Endodermal cell (in vitro differentiated cells): Measurements from ENCODE around the gene AMIGO2. TPM values are rescaled to one million over a fixed set of nuclear protein-coding genes. Genes with fewer than 3 reads are reported as not detected.

Experiments used
- DNase-seq: peaks from one replicate; pipeline ENCODE4 v3.0.0-alpha.2; 2017
- H3K27ac ChIP-seq: 2 replicates; pipeline ENCODE4 v1.5.1; 2013; ENCODE audit warnings: mild to moderate bottlenecking, low read depth, low read length, moderate library complexity
- H3K27me3 ChIP-seq: 2 replicates; pipeline ENCODE4 v1.6.1; 2013; ENCODE audit warnings: mild to moderate bottlenecking, low read length, moderate library complexity; ENCODE audit not compliant: insufficient read depth, control insufficient read depth, poor library complexity, severe bottlenecking
- H3K36me3 ChIP-seq: 2 replicates; pipeline ENCODE4 v1.7.0; 2013; ENCODE audit warnings: mild to moderate bottlenecking, low read length, moderate library complexity; ENCODE audit not compliant: control insufficient read depth, insufficient read depth
- H3K4me1 ChIP-seq: one replicate; pipeline ENCODE4 v1.7.0; 2013; ENCODE audit warnings: low read length; ENCODE audit not compliant: control insufficient read depth, insufficient read depth
- H3K4me3 ChIP-seq: 2 replicates; pipeline ENCODE4 v1.5.1; 2013; ENCODE audit warnings: mild to moderate bottlenecking, low read length, moderate library complexity
- H3K9ac ChIP-seq: 2 replicates; pipeline ENCODE4 v1.6.1; 2013; ENCODE audit warnings: mild to moderate bottlenecking, low read length, moderate library complexity; ENCODE audit not compliant: poor library complexity, severe bottlenecking; ENCODE audit errors: extremely low read depth
- H3K9me3 ChIP-seq: 2 replicates; pipeline ENCODE4 v1.6.1; 2013; ENCODE audit warnings: mild to moderate bottlenecking, low read length, moderate library complexity; ENCODE audit not compliant: control insufficient read depth
- H3K27ac Mint-ChIP-seq: 2 replicates; pipeline ENCODE4 v1.8.0; 2020; ENCODE audit warnings: mixed read lengths
- H3K27me3 Mint-ChIP-seq: 2 replicates; pipeline ENCODE4 v1.8.0; 2021; ENCODE audit warnings: mild to moderate bottlenecking, mixed read lengths; ENCODE audit not compliant: insufficient read depth
- H3K36me3 Mint-ChIP-seq: 2 replicates; pipeline ENCODE4 v1.8.0; 2020; ENCODE audit warnings: low read depth, mixed read lengths
- H3K4me1 Mint-ChIP-seq: 2 replicates; pipeline ENCODE4 v1.8.0; 2020; ENCODE audit warnings: mixed read lengths
- H3K4me3 Mint-ChIP-seq: 2 replicates; pipeline ENCODE4 v1.8.0; 2020; ENCODE audit warnings: mild to moderate bottlenecking, moderate library complexity, mixed read lengths
- H3K9me3 Mint-ChIP-seq: 2 replicates; pipeline ENCODE4 v1.8.0; 2020; ENCODE audit warnings: mild to moderate bottlenecking, mixed read lengths
- WGBS, 2 experiments: methylation state at CpG; one replicate each; pipeline versions ENCODE4 v1.1.5 to v1.1.7; 2013; ENCODE audit warnings: missing lambda C conversion rate in 2 of 2, mixed read lengths in 1 of 2; ENCODE audit not compliant: insufficient coverage in 1 of 2, insufficient read length in 1 of 2; 5-methylcytosine and 5-hydroxymethylcytosine counted together
- total RNA-seq, 2 donors: library from RNA; stranded (reverse); fragmentation: NEBNext Ultra II Directional in 1 of 2; extraction: Animal tissue kit (Norgen Biotek cat#: 25700) in 1 of 2; gene quantifications; 2 replicates in 1 of 2; 3 replicates in 1 of 2; pipeline ENCODE4 v1.2.1, GENCODE V29; 2021
- TF ChIP-seq, protein P1 (sequence below): fragments of 200-600 bp; sonication (generic); conservative IDR thresholded peaks from 2 replicates; pipeline ENCODE4 v1.5.0; 2021; ENCODE audit warnings: antibody characterized with exemption, mild to moderate bottlenecking

AMIGO2 gene
- total RNA-seq, 2 donors from 2014 or later: 6.4 to 7.8 TPM

DNA sequence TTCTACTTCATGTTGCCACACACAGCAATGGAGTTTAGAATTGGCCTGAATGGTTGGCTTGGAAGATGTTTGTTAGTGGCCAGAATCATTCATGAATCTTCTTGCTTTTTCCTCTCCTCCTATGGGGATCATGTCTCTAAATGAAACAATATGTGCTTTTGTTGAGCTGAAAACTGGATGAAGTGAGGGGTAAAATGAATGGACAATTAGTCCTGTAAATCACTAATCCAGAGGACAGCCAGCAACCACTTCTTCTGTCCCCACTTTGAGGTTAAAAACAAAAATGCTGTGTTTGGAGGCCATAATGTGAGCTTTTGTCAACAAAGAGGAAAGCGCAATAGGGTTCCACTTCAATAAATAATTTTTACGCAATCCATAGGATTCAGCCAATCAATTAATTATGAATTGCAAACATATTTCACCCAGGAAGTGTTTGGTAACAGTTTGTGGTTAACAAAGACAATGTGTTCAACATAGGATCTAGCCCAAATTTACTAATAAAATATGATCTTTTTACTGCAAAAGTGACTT, 30.3 kb upstream of the AMIGO2 start:
- DNase-seq: no peak
- Mint-ChIP-seq H3K9me3 (no peaks in the 10 kb centered on the region), H3K4me3 (no peak overlapping the region), H3K4me1 (peaks cover 20% of the 10 kb centered on the region), H3K27me3 (no peaks in the 10 kb centered on the region), H3K27ac (no peak overlapping the region), H3K36me3 (no peaks in the 10 kb centered on the region)
- Histone ChIP-seq H3K36me3 (no peaks in the 10 kb centered on the region), H3K27ac (no peak overlapping the region), H3K9ac (no peak overlapping the region), H3K27me3 (no peaks in the 10 kb centered on the region), H3K4me1 (peaks cover 7% of the 10 kb centered on the region), H3K4me3 (no peak overlapping the region), H3K9me3 (no peaks in the 10 kb centered on the region)
- TF ChIP-seq, protein P1, sequence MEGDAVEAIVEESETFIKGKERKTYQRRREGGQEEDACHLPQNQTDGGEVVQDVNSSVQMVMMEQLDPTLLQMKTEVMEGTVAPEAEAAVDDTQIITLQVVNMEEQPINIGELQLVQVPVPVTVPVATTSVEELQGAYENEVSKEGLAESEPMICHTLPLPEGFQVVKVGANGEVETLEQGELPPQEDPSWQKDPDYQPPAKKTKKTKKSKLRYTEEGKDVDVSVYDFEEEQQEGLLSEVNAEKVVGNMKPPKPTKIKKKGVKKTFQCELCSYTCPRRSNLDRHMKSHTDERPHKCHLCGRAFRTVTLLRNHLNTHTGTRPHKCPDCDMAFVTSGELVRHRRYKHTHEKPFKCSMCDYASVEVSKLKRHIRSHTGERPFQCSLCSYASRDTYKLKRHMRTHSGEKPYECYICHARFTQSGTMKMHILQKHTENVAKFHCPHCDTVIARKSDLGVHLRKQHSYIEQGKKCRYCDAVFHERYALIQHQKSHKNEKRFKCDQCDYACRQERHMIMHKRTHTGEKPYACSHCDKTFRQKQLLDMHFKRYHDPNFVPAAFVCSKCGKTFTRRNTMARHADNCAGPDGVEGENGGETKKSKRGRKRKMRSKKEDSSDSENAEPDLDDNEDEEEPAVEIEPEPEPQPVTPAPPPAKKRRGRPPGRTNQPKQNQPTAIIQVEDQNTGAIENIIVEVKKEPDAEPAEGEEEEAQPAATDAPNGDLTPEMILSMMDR: no peak
- WGBS, 2 experiments: 81% methylated on average over 2 of the region's 2 CpGs; no CpG with 5 or more reads in 1 of the 2 experiments

DNA sequence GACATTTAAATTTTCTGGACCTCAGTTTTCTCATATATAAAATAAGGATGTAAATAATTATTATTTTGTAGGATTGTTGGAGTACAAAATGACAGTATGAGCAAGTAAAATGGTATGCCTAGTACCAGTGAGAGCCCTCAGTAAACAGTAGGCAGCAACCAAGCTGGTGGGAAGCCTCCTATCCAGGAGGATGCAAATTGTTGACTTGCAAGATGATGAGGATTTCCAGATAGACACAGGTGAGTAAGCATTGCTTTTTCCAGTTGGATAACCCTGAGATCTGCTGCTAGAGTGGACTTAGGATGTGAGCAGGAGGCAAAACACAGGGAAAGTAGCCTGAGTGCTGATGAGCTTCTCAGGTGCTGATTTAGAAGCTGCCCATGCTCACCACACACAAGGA, 28.2 kb upstream of the AMIGO2 start:
- Mint-ChIP-seq H3K4me3 (no peak overlapping the region), H3K27ac (no peak overlapping the region), H3K4me1 (peaks cover 30% of the 10 kb centered on the region), H3K27me3 (no peaks in the 10 kb centered on the region), H3K36me3 (no peaks in the 10 kb centered on the region), H3K9me3 (no peaks in the 10 kb centered on the region)
- H3K27me3 ChIP-seq: no peaks in the 10 kb centered on the region
- no peak for DNase-seq
- H3K27ac ChIP-seq: no peak overlapping the region
- no peaks in the 10 kb centered on the region for H3K9me3 ChIP-seq
- TF ChIP-seq, protein P1: no peak
- no peak overlapping the region for H3K4me3 ChIP-seq
- H3K36me3 ChIP-seq: no peaks in the 10 kb centered on the region
- H3K4me1 ChIP-seq: peaks cover 7% of the 10 kb centered on the region
- no peak overlapping the region for H3K9ac ChIP-seq

DNA sequence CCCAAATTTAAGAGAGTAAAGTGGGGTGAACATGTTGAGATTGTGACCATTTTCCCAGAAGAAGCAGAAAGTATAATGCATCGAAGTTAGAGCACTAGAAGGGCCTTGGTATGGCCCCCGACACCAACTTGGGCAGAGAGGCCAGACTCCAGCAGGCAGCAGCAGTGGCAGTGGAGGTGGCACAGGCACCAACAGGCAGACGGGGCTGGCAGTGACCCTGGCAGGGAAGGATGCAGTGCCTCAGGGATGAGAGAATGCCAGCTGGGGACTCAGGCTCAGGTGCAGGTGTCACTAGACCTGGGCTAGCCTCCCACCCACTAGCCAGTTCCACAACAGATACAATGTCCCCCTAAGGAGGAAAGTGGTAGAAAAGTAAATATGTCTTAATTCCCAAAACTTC, 27.7 kb upstream of the AMIGO2 start:
- H3K9me3 Mint-ChIP-seq: no peaks in the 10 kb centered on the region
- H3K27me3 ChIP-seq: no peaks in the 10 kb centered on the region

More for the DNA sequence above, 27.7 kb upstream of the AMIGO2 start:
- Mint-ChIP-seq H3K27me3 (no peaks in the 10 kb centered on the region), H3K27ac (no peak overlapping the region), H3K36me3 (no peaks in the 10 kb centered on the region), H3K4me3 (no peak overlapping the region), H3K4me1 (peaks cover 30% of the 10 kb centered on the region)
- Histone ChIP-seq H3K4me3 (no peak overlapping the region), H3K9me3 (no peaks in the 10 kb centered on the region), H3K36me3 (no peaks in the 10 kb centered on the region), H3K27ac (no peak overlapping the region), H3K9ac (no peak overlapping the region), H3K4me1 (peaks cover 7% of the 10 kb centered on the region)
- WGBS, 2 experiments: 90 to 100% methylated on average over 2 to 3 of the region's 3 CpGs
- TF ChIP-seq, protein P1: no peak
- no peak for DNase-seq
